Measurements from ENCODE around the gene TRIM65. TPM values are rescaled to one million over a fixed set of nuclear protein-coding genes. Genes with fewer than 3 reads are reported as not detected.
A peak's percentile ranks its signal among the peaks of the same experiment; 100 is the strongest.

TRIM65 gene
- total and polyA plus RNA-seq, 2 of the 13 experiments (the other 11 are each of a cell fraction or from before 2014, with no cell fraction given), result 10.3 to 22.4 TPM

- TF ChIP-seq HINFP (CRISPR knock-in tag; IDR thresholded peaks at IDR 0.05; ENCODE audit: low read depth) (0 out of 2 replicates have a peak, but pooled peaks have one; percentile 23), GFI1 (CRISPR knock-in tag; IDR thresholded peaks at IDR 0.05; ENCODE audit: borderline replicate concordance) (peak; percentile 83; the same call in 1 of the 2 replicates), HIC2 (CRISPR knock-in tag; IDR thresholded peaks at IDR 0.05; ENCODE audit: low read depth) (peak; percentile 93), JUN (CRISPR knock-in tag; IDR thresholded peaks at IDR 0.05) (no peak), ZNF710 (CRISPR knock-in tag; IDR thresholded peaks at IDR 0.05; ENCODE audit: borderline replicate concordance) (no peak; the same call in 1 of the 2 replicates), ATF7-NPFF (CRISPR knock-in tag; IDR thresholded peaks at IDR 0.05; ENCODE audit: low read depth) (peak; percentile 36; the same call in 1 of the 2 replicates), SIN3A (IDR thresholded peaks at IDR 0.05; ENCODE audit: borderline replicate concordance, low read depth, low read length) (peak; percentile 56; the same call in 1 of the 2 replicates), ZNF878 (CRISPR knock-in tag; IDR thresholded peaks at IDR 0.05) (peak; percentile 58; the same call in 1 of the 2 replicates), TERF1 (CRISPR knock-in tag; IDR thresholded peaks at IDR 0.05) (no peak), POLR2A (IDR thresholded peaks at IDR 0.05; ENCODE audit: insufficient read depth in 1 of 2, low read depth in 2 of 2, low read length in 2 of 2) (0 out of 4 replicates have a peak, but pooled peaks of 1 of the 2 experiments have one; percentile 19), ZNF772 (CRISPR knock-in tag; IDR thresholded peaks at IDR 0.05) (peak; percentile 53; the same call in 1 of the 2 replicates), SIX4 (CRISPR knock-in tag; IDR thresholded peaks at IDR 0.05) (no peak; the same call in 1 of the 2 replicates), STAG1 (CRISPR knock-in tag; IDR thresholded peaks at IDR 0.05) (no peak; the same call in 1 of the 2 replicates), MTA3 (CRISPR knock-in tag; IDR thresholded peaks at IDR 0.05) (no peak), ZNF121 (CRISPR knock-in tag; IDR thresholded peaks at IDR 0.05) (peak; percentile 96), ETV5 (CRISPR knock-in tag; IDR thresholded peaks at IDR 0.05; ENCODE audit: borderline replicate concordance) (peak; percentile 27), TRAFD1 (CRISPR knock-in tag; IDR thresholded peaks at IDR 0.05; ENCODE audit: borderline replicate concordance) (no peak), NCOA5 (CRISPR knock-in tag; IDR thresholded peaks at IDR 0.05) (0 out of 2 replicates have a peak, but pooled peaks have one; percentile 47), GATAD2A (CRISPR knock-in tag; IDR thresholded peaks at IDR 0.05) (peak; percentile 84)
Observed at GRCh38 chr17:75891605-75892555, 4.9 kb downstream of the TRIM65 start (continued).

Measured in HepG2 (cell line).